ENCODE results near the gene PHLDB2.
"Not testable (repeated sequence)": the region's sequence is repeated elsewhere in the genome, so short reads cannot be mapped to it uniquely, and the experiment has no call there.

DNA sequence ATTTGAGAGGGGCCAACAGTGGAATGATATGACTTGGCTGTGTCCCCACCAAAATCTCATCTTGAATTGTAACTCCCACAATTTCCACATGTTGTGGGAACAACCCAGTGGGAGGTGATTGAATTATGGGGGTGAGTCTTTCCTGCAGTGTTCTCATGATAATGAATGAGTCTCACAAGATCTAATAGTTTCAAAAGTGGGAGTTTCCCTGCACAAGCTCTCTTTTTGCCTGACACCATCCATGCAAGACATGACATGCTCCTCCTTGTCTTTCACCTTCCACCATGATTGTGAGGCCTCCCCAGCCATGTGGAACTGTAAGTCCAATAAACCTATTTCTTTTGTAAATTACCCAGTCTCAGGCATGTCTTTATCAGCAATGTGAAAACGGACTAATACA lies 42.3 kb upstream of the PHLDB2 start:
- TF ChIP-seq, protein P1, sequence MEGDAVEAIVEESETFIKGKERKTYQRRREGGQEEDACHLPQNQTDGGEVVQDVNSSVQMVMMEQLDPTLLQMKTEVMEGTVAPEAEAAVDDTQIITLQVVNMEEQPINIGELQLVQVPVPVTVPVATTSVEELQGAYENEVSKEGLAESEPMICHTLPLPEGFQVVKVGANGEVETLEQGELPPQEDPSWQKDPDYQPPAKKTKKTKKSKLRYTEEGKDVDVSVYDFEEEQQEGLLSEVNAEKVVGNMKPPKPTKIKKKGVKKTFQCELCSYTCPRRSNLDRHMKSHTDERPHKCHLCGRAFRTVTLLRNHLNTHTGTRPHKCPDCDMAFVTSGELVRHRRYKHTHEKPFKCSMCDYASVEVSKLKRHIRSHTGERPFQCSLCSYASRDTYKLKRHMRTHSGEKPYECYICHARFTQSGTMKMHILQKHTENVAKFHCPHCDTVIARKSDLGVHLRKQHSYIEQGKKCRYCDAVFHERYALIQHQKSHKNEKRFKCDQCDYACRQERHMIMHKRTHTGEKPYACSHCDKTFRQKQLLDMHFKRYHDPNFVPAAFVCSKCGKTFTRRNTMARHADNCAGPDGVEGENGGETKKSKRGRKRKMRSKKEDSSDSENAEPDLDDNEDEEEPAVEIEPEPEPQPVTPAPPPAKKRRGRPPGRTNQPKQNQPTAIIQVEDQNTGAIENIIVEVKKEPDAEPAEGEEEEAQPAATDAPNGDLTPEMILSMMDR (IDR thresholded peaks at IDR 0.05): not testable (repeated sequence)
- TF ChIP-seq EP300, POLR2A, POLR2AphosphoS5 (IDR thresholded peaks at IDR 0.05): not testable (repeated sequence)

All from stomach (tissue), 4 donors.